Ramos (cell line): ENCODE data around the gene KLF13.

ENCODE experiments used
- in situ Hi-C: fragments of 300-500 bp; cut with MboI; formaldehyde crosslinking; loops from one replicate; pipeline ENCODE4 v1.14.3; 2022; ENCODE audit warnings: low sequenced_read_pairs; ENCODE audit not compliant: unreplicated experiment

The KLF13 gene

DNA sequence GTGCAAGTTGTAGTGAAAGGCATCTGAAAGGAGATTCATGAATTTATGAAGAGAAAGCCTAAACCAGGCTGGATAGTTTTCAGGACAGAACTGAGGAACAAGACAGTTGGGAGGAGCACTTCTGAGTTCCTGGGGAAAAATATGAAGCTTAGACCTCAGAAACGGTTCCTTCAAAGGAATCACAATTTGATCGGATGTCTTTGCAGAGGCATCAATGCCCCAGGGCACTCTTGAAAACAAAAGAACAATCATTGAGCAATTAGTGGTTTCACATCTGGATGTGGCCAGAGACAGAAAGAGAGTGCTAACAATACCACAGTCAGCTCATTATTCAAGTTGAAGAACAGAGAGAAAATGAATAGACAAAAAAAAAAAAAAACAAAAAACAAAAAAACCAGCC lies 86.2 kb downstream of the KLF13 start:
- in situ Hi-C loops, result no loop called here

DNA sequence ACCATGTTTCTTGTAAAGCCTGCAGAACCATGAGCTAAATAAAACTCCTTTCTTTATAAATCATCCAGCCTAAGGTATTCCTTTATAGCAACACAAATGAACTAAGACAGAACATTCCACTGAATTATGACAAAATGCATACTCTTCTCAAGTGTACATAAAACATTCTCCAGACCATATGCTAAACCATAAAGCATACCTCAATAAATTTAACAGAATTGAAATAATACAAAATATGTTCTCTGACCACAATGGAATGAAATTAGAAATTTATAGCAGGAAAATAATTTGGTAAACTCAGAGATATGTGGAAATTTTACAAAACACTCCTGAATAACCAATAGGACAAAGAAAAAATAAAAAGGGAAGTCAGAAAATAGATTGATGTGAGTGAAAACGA lies 88.6 kb downstream of the KLF13 start:
- in situ Hi-C loops, result no loop called here

DNA sequence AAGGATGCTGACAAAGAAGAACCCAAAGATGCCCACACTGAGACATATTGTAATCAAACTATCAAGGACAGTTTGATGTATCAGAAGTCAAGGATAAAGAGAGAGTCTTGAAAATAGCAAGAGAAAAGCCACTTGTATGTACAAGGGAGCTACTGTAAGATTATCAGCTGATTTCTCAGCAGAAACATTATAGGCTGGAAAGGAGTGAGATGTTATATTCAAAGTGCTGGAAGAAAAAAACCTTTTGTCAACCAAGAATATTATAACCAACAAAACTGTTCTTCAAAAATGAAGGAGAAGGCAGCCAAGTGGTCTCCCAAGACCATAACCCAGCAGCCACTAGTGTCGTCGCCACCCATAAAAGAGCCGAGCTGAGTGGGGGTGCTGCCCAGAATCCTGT lies 93.2 kb downstream of the KLF13 start:
- in situ Hi-C loops, result loop anchor here (5.0 kb wide), 1 partner anchor 33 kb away; no protein-coding TSS in a partner anchor

DNA sequence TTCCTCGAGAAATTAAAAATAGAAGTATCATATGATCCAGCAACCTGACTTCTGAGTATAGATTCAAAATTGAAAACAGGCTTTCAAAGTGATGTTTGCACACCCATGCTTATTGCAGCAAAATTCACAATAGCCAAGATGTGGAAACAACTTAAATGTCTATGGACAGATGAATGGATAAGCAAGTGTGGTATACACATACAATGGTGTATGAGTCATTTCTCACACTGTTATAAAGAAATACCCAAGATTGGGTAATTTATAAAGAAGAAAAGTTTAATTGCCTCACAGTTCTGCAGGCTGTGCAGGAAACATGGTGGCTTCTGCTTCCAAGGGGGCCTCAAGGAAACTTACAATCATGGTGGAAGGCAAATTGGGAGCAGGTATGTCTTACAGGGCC lies 100.8 kb downstream of the KLF13 start:
- in situ Hi-C loops, result no loop called here
